ENCODE data around the gene TOMM20.

The TOMM20 gene

GRCh38 chr1:235128456-235129328 lies at the start of gene TOMM20:
TOMM20 (minus strand) TSS chr1:235128837; CDS start chr1:235128715, 122 bp downstream.
- no peak for TF ChIP-seq GATA2 (IDR thresholded peaks at IDR 0.05; ENCODE audit: low read depth, low read length)
- TF ChIP-seq GATA3 (IDR thresholded peaks at IDR 0.05; ENCODE audit: low read depth, low read length), result no peak

GRCh38 chr1:235176486-235176885 lies 47.8 kb upstream of the TOMM20 start:
- TF ChIP-seq GATA3 (IDR thresholded peaks at IDR 0.05; ENCODE audit: low read depth, low read length) (no peak), GATA2 (IDR thresholded peaks at IDR 0.05; ENCODE audit: low read depth, low read length) (no peak)

- TF ChIP-seq GATA3 (IDR thresholded peaks at IDR 0.05; ENCODE audit: low read depth, low read length) (no peak), GATA2 (IDR thresholded peaks at IDR 0.05; ENCODE audit: low read depth, low read length) (no peak)
Observed at GRCh38 chr1:235169986-235170385, 41.3 kb upstream of the TOMM20 start.

DNA sequence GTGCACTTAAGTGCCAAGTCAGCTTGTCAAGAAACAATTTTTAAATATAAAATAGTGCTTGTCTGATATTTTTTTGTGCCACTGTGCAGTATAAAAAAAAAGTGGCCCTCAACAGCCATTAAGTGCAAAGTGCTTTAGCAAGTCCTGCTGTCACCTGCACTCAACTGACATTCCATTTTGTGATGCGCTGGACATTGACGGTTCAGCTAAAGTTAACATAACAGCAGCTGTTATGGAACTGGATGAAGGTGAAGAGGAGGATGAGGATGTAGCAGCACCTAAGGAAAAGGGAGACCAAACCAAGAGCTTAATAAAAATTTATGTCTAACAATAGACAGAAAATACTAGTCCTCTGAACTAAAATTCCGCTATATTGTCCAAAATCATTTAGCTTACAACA lies 39.7 kb upstream of the TOMM20 start:
- TF ChIP-seq GATA3 (IDR thresholded peaks at IDR 0.05; ENCODE audit: low read depth, low read length), result no peak
- TF ChIP-seq GATA2 (IDR thresholded peaks at IDR 0.05; ENCODE audit: low read depth, low read length), result no peak

DNA sequence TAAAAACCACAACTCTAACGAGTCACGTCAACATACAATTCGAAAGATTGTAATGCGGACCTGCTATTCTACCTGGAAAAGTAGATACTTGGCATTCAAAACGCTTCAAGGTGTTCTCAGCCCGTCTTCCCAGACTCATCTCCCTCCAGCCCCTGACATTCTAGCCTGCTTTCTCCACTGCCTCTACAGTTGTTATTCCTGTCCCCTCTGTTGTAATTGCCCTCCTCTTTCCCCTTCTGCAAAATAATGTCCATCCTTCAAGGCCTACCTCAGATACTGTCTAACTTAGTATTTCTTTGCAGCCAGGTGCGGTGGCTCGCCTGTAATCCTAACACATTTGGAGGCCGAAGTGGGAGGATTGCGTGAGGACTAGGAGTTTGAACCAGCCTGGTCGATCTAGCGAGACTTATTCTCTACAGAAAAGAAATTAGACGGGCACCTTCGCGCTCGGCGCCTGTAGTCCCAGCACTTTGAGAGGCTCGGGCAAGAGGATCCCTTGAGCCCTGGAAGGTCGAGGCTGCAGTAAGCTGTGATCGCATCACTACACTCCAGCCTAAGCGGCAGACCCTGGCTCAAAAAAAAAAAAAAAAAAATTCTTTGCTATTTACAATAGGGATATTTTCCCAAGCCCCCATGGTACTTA lies 33.2 kb upstream of the TOMM20 start:
- no peak for TF ChIP-seq GATA2 (IDR thresholded peaks at IDR 0.05; ENCODE audit: low read depth, low read length)
- no peak for TF ChIP-seq GATA3 (IDR thresholded peaks at IDR 0.05; ENCODE audit: low read depth, low read length)

- TF ChIP-seq GATA3 (IDR thresholded peaks at IDR 0.05; ENCODE audit: low read depth, low read length) (no peak), GATA2 (IDR thresholded peaks at IDR 0.05; ENCODE audit: low read depth, low read length) (no peak)
Observed at GRCh38 chr1:235160957-235161684, 32.5 kb upstream of the TOMM20 start, which contains the start of gene RBM34. RBM34 (minus strand) TSS chr1:235161250; CDS start chr1:235161226, 24 bp downstream.

GRCh38 chr1:235160383-235160956 lies 31.8 kb upstream of the TOMM20 start:
- TF ChIP-seq GATA3 (IDR thresholded peaks at IDR 0.05; ENCODE audit: low read depth, low read length), result no peak
- no peak for TF ChIP-seq GATA2 (IDR thresholded peaks at IDR 0.05; ENCODE audit: low read depth, low read length)

- TF ChIP-seq GATA2 (IDR thresholded peaks at IDR 0.05; ENCODE audit: low read depth, low read length) (no peak), GATA3 (IDR thresholded peaks at IDR 0.05; ENCODE audit: low read depth, low read length) (no peak)
Observed at GRCh38 chr1:235158680-235159079, 30.0 kb upstream of the TOMM20 start.

DNA sequence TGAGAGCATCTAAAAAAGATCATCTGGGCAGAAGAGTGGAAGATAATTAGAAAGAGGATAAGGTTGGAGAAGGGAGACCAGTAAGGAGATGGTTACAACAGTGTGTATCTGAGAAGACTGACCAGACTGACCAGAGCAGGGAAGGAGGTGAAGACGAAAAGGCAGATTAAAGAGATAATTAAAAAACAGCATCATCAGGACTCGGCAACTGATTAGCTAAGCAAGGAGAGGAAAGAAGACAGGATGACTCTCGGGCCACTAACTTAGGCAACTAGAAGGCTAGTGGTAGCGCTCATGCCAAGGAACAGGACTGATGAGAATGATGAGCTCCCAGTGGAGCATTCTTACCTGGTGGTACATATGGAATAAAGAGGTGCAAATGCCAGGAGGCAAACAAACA lies 28.5 kb upstream of the TOMM20 start:
- TF ChIP-seq GATA3 (IDR thresholded peaks at IDR 0.05; ENCODE audit: low read depth, low read length), result no peak
- no peak for TF ChIP-seq GATA2 (IDR thresholded peaks at IDR 0.05; ENCODE audit: low read depth, low read length)

DNA sequence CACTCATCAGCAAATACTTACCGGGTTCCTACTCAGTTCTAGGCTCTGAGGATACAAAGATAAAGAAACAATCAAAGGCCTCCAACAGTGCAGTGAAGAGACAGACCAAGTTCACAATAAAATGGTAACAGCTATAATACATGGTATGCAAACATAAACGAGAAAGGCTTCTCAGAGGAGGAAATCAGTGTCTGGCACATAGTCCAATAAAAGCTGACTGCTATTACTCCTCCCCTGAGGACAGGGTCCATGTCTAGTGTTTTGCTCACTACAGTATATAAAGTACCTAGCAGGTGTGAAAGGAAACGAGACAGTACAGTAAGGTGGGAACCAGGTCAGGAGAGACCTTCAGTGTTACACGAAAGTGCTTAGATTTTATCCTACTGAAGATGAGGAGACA lies 28.1 kb upstream of the TOMM20 start:
- TF ChIP-seq GATA2 (IDR thresholded peaks at IDR 0.05; ENCODE audit: low read depth, low read length) (no peak), GATA3 (IDR thresholded peaks at IDR 0.05; ENCODE audit: low read depth, low read length) (no peak)

DNA sequence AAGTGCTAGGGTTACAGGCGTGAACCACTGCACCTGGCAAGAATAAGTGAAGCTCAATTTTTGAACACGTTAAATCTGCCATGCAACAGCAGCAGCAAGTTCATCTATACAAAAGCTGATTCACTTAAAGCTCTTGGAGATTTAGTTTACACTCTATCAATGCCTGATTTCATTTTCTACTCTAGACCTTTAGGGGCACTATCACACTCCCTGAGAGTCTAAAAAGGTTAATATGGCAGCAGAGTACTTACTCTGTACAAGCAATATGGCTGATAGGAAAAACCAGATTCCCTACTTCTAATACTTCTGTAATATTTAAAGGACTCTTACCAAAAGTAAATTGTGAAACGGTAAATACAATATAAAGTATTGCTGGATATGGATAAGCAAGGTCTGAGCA lies 27.6 kb upstream of the TOMM20 start:
- TF ChIP-seq GATA2 (IDR thresholded peaks at IDR 0.05; ENCODE audit: low read depth, low read length), result no peak
- no peak for TF ChIP-seq GATA3 (IDR thresholded peaks at IDR 0.05; ENCODE audit: low read depth, low read length)

DNA sequence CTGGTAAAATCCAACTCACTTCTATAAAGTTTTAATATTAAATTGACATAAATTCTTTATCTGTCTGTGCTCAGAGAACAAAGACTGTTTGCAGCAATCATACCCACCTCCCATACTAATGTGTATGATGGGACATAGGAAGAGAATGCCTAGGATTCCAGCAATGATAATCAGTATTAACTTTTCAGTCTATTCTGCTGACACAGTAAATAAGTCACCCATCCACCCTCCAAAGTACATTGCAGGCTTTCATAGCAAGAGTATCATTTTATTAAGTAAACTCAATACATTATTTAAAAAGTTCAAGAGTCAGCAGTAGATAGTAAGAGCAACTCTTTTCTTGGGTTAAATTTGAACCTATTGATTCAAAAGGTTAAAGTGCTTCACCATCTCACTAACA lies 23.6 kb upstream of the TOMM20 start:
- TF ChIP-seq GATA3 (IDR thresholded peaks at IDR 0.05; ENCODE audit: low read depth, low read length) (no peak), GATA2 (IDR thresholded peaks at IDR 0.05; ENCODE audit: low read depth, low read length) (no peak)

GRCh38 chr1:235151033-235151432 lies 22.4 kb upstream of the TOMM20 start:
- no peak for TF ChIP-seq GATA3 (IDR thresholded peaks at IDR 0.05; ENCODE audit: low read depth, low read length)
- no peak for TF ChIP-seq GATA2 (IDR thresholded peaks at IDR 0.05; ENCODE audit: low read depth, low read length)

- no peak for TF ChIP-seq GATA2 (IDR thresholded peaks at IDR 0.05; ENCODE audit: low read depth, low read length)
- TF ChIP-seq GATA3 (IDR thresholded peaks at IDR 0.05; ENCODE audit: low read depth, low read length), result no peak
Observed at GRCh38 chr1:235149824-235150223, 21.2 kb upstream of the TOMM20 start.

Data from SH-SY5Y (cell line).